Measurements from ENCODE around the gene FBXW2.

DNA sequence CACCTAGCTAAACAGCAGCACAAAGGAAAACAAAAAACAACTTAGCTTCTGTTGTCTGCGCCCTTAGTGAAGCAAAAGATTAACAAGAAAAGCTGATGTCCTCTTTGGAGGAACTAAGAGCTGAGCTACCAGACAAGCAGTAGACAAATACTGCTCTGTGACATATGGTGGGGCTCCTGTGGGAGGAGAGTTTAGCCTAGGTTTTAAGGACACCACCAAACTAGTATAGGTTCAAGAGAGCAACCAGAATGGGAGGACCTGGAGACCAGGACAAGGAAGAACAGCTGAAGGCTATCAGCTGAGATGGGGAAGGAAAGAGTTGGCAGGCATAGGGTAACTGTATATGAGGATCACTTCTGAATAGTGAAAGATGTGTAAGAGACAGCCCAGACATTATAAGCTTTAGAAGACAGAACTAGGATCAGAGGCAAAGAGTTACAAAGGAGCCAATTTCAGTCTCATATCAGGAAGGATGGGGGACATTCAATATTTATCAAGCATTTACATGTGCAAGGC lies 27.2 kb downstream of the FBXW2 start:
- TF ChIP-seq POLR2AphosphoS5 (IDR thresholded peaks at IDR 0.05; ENCODE audit: borderline replicate concordance, low read depth, low read length) (no peak), EZH2 (IDR thresholded peaks at IDR 0.05) (no peak)
